GM21576 (cell line): ENCODE results near the gene MCOLN3.
"Not testable (repeated sequence)": the region's sequence is repeated elsewhere in the genome, so short reads cannot be mapped to it uniquely, and the experiment has no call there.

Experiments used
- ATAC-seq: cut with Tn5 transposase; IDR thresholded peaks from one replicate; pipeline ENCODE4 v1.9.1; 2021; ENCODE audit warnings: mild to moderate bottlenecking, moderate library complexity; ENCODE audit not compliant: unreplicated experiment

MCOLN3 gene

DNA sequence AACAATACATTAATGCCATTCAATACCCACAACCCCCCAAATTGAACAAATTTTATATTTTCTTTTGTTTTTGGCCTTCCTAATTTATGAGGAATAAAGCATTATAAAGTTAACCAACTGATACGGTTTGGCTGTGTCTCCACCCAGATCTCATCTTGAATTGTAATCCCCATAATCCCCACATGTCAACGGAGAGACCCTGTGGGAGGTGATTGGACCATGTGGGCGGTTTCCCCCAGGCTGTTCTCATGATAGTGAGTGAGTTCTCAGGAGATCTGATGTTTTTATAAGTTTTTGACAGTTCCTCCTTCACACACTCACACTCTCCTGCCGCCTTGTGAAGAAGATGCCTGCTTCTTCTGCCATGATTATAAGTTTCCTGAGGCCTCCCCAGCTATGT lies 6.4 kb upstream of the MCOLN3 start:
- ATAC-seq = no peak

DNA sequence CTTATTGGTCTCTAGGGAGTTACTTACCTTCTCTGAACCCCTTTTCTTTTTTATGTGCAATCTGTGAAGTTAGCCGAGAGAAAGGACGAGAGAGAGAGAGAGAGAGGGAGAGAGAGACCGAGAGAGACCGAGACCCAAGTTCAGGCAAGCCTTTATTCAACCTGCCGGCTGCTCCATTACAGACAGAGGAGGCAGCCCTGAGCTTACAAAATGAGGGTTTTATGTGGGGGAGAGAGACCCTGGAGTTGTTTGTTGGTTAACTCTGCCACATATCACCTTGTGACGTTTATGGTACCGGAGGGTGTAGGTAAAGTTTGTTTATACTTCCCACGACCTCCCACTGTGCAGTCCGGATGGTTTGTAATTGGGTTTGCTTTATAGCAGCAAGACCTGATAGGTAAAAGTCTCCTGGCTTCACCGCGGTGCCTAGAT lies 1.5 kb upstream of the MCOLN3 start:
- ATAC-seq = no peak

DNA sequence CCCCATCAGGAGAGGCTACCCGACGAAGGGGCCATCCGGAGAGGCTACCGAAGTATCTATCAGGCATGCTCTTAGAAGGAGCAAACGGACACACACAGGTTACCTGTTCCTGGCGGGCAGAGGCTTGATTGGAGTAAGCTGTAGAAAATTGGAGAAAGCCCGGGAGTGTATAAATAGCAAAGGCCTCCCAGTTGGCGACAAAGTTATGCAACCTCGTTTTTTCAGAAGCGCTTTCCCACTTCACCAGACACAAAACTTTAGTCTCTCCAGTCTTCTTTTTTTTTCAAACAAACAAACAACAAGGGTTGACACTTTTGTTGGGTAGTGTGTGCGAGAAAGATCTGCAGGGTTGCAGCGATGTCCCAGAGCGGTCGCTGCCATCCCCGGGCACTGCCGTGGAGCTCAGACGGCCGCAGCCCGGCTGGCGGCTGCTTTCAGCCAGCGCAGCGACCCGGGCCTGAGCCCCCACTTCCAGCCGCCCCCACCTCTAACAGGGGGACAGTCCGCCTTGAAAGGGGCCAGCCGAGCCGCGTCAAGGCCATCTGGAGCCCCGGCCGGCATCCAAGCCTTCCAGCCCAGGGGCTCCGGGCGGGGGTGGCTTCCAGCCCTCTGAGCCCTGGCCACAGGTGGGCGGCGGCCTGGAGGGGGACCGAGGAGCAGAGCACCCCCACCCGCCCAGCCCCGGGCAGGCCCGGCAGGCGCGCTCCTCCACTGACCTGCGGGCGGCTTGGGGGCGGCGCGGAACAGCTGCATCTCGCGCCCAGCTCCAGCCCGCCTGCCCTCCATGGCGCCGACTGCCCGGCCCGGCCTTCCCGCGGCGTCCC lies 616 bp downstream of the MCOLN3 start:
- peak; percentile 54 for ATAC-seq

DNA sequence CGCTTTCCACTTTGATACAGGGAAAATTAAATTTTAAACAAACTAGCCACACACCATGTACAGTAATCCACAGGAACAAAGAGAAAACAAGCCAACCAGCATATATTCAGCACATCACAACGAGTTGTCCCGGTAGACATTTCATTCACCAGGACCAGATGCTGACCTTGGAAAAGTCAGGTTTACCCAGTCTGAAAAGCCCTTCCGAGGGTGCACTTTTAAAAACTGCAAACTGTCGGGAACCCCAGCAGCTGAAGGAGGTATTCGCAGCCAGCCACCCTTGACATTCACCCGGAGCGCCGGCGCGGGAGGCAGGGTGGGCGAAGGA lies 1.2 kb downstream of the MCOLN3 start:
- no peak for ATAC-seq

DNA sequence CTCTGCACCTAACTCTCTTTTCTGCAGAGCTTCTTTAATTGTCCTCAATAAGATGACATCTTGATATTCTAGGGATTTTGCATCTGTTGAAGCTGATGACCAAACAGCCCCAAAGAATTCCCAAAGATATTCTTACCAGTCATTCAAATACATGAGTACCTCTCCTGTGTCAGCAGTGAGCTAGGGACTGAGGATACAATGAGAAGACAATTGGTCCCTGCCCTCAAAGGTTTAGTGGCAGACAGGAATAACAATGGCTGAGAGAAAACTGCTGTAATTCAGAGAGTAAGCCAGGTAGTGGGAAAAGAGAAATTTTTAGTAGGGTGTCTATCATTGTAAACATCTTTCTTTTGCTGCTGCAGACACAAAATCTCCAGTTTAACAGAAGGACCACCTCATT lies 5.9 kb downstream of the MCOLN3 start:
- ATAC-seq = no peak

DNA sequence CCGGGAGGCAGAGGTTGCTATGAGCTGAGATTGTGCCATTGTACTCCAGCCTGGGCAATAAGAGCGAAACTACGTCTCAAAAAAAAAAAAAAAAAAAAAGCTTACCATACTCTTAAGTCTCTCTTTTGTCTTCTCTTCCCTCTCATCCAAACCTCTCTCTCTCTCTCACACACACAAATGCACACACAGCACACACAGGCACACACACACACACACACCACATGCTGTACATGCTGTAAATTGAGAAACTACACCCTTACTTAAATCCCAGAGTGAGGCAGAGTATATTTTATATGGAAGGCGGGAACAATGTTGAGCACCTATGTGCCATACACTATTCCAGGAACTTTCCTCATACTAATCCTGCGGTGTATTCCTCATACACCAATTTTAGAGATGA lies 6.5 kb downstream of the MCOLN3 start:
- ATAC-seq = no peak

DNA sequence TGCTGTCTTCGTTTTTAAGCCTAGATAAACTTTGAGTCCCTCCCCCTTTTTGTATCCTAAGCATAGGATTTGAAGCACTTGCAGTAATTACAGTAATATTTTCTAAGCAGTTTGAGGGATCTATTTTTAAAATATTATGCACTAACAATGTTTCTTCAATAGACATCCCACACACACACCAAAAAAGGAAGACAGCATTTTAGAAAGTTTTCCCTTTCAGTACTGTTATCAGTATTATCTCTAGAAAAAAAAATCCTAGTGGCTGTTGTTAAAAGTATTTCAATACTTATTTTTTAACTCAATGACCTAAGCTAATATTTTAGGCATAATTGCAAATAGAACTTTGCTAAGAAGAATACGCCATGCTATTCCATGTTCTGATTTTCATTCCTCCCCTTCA lies 15.1 kb downstream of the MCOLN3 start:
- no peak for ATAC-seq

DNA sequence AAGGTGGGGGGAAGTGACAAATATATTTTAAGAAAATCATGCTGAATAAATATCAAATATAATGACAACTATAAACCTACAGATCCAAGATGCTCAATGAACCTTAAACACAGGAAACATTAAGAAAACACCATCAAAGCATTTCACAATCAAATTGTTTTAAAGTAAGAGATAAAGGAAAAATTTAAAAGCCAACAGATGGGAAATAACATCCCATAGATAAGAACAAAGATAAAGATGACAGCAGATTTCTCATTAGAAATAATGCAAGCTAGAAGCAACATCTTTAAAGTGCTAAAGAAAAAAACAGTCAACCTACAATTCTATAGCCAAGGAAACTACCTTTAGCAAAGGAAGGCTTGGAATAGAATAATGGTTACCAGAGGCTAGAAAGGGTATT lies 17.8 kb downstream of the MCOLN3 start:
- ATAC-seq = no peak

DNA sequence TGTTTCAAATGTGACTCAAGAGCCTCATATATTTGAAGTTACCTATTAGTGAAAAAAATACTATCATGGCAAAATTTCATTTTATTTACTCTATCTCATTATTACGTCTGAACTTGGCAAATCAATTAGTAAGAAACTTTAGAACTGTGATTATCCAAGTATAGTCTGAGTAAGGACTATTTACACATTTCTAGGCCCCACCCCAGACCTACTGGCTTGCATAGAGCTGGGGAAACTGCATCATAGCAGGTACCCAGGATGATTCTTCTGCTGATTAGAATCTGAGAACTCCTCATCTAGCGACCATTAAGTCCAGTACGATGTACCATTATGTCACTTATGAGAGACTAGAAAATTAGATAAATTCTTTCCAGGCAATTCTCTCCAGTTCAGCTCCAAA lies 20.1 kb downstream of the MCOLN3 start:
- ATAC-seq = no peak

DNA sequence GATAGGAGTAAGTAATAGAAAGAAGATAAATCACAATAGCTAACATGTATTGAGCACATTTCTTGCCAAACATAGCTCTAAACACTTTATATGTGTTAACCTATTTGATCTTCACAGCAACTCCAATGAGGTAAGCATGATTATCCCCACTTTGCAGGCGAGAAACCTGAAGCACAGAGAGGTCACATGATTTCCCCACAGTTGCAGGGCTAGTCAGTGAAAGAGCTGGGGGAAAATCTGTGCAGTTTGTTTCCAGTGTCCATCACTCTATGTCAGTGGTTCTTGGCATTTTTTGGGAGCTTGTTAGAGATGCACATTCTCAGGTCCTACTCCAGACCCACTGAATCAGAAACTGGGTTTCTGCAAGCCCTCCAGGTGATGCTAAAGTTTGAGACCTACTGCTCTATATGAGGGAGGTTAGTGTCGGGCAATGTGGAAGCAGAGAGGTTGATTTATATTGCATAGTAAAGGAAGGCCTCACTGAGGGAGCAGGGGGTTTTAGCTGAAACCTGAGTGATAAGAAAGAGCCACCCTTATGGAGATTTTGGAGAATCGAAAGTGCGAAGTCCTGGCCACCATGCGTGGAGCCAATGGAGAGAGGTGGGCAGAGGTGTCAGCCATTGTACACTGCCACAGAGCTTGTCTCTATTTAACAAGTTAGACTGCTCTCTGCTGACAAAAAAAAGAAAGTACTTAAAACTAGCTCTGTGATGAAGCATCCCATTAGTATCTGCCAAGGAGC lies 20.9 kb downstream of the MCOLN3 start:
- ATAC-seq = peak; percentile 85

DNA sequence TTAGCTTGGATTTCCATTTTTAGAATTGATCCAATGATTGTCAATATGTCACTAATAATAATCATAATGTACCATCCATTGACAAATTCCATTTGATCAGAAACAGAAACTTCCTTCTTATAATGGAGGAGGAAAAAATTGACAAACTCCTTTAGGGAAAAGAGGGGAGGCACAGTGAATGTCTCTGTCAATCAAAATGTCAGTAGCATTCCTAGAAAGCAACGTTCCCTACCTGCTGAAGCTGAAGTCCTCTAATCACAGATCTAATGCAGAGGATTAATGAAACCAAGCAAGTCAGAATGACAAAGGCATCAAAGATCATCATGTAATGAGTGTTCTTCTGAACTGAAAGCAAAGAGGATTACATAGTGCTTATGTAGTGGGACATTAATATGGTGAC lies 22.4 kb downstream of the MCOLN3 start:
- no peak for ATAC-seq

DNA sequence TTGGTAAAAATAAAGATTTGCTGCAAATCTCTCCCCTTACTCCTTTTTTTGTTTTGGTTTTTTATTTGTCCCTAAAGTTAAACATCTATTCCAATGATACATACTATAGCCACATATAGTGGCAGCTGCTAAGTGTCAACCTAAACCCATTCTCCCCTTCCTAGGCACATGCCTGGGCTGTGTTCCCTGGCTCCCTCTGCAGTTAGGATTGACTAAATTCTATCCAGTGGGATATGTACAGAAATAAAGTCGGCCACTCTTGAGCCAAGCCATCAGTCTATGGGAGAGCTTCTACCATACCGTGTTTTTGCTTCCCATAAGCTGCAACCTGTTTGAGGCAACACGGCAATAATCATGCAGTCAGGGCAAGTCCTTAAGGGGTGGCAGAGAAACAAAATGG lies 23.6 kb downstream of the MCOLN3 start:
- ATAC-seq = no peak

DNA sequence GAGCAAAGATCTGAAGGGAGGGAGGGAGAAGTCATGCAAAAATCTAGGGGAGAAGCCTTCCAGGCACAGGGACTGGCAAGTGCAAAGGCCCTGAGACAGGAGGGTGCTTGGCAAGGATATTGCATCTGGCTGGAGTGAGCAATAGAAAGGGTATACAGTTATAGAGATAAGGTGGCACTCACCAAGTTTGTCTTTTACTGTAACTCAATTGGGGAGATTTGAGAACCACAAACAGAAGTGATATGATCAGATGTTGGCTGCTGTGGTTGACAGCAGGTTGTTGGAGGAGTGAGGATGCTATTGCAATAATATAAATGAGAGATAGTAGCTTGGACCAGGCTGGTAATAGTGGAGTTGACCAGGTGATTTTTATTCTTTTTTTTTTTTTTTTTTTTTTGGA lies 25.6 kb downstream of the MCOLN3 start:
- ATAC-seq = no peak

DNA sequence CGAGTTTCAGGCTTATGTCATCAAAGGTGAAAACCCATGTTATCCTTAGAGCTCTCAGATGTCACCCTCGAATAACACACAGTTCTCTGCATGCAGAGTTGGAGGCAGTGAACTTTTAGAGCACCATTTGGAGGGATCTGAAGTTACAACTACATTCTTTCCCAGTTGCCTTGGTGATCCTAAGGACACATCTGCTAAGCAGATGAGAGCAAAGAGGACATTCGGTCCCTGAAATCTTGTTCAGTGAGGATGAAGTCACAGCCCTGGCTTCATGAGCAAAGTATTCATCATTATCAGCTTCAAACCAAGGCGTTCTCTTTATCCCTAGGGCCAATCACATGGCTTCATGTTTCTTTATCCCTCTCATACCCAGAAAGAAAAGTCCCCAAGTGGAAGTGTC lies 28.3 kb downstream of the MCOLN3 start:
- ATAC-seq = no peak

DNA sequence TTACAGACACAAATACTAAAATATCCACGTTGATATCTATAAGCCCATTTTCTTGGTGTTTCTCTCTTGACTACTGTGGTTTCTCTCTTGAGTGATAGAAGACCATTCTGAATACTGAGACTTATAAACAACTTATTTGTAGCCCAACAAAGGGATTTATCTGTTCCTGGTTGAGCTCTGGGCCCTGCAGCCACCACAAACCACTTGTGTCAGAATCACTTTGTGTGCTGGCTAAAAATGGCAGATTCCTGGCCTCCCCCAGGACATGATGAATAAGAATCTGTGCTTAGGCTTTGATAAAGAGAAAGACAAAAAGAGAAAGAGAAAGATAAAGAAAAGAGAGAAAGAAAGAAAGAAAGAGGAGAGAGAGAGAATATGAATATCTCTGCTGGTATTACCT lies 32.5 kb downstream of the MCOLN3 start:
- ATAC-seq = no peak

DNA sequence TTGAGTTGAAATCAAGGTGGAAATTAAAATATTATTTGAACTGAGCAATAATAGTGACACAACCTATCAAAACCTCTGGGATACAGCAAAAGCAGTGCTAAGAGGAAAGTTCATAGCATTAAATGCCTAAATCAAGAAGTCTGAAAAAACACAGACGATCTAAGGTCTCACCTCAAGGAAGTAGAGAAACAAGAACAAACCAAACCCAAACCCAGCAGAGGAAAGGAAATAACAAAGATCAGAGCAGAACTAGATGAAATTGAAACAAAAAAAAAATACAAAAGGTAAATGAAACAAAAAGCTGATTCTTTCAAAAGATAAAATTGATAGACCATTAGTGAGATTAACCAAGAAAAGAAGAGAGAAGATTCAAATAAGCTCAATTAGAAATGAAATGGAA lies 42.7 kb downstream of the MCOLN3 start:
- ATAC-seq = not testable (repeated sequence)

DNA sequence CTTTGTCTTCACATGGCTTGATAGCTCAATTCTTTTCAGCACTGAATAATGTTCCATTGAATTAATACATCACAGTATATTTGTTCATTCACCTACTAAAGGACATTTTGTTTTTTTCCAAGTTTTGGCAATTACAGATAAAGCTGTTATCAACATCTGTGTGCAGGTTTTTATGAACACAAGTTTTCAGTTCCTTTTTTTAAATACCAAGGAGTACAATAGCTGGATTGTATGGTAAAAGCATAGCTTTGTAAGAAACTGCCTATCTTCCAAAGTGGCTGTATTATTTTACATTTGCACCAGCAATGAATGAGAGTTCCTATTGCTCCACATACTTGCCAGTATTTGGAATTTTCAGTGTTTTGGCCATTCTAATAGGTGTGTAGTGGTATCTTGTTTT lies 46.6 kb downstream of the MCOLN3 start:
- no peak for ATAC-seq

DNA sequence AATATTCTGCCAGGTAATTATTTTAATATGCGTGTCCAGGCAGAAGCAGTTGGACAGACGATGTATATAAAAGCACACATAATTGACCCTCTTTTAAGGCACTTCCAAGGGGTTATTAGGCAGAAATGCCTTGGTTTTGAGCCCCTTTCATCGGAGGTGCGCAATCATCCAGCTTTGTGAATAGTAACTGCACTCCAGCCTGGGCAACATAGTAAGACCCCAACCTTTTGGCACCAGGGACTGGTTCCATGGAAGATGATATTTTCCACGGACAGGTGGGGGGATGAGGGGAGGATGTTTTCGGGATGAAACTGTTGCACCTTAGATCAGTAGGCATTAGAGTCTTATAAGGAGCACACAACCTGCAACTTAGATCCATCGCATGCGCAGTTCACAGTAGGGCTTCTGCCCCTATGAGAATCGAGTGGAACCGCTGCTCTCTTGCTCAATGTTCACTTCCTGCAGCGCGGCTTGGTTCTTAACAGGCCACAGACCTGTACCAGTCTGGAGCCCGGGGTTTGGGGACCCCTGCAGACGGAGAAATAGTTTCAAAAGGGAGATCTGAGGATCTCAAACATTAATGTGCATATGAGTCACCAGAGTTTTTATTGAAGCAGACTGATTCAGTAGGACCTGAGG lies 49.5 kb downstream of the MCOLN3 start:
- peak; percentile 25 for ATAC-seq

DNA sequence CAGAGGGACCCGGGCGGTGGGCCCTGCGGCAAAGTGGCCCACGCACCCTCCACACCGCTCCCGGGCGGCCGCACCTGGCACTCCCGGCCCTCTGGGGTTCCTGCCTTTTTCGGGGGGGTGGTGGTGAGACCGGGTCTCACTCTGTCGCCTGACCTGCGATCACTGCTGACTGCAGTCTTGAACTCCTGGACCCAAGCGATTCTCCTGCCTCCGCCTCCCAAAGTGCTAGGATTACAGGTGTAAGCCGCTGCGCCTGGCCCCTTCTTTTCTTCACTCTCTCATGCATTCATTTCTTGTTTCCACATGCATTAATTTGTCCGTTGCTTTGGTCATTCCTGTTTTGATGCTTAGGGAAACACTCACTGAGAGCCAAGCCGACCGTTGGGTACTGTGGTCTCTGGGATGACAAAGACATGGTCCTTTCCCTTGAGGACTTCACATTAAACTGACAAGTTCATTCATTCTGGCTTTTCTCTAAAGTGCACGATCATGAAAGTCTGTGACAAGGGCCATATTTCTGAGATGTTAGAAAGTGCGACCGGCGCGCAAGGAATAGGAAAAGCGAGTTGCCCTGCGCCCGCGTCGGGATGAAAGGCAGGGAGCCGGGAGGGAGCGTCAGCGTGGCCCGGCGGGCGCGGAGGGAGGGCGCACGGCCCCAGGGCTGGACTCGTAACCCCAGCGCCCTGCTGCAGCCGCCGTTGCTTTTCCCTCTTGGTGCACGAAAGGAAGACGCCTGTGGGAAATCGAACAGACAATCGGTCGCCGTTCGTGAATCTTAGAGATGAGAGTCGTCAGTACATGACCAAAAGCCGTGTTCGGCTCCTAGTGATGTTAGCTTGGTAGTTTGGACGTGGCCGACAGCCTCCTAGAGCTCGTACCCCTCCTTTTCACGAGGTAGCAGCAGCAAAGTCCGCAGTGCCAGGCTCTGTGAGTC lies 50.4 kb downstream of the MCOLN3 start:
- no peak for ATAC-seq

DNA sequence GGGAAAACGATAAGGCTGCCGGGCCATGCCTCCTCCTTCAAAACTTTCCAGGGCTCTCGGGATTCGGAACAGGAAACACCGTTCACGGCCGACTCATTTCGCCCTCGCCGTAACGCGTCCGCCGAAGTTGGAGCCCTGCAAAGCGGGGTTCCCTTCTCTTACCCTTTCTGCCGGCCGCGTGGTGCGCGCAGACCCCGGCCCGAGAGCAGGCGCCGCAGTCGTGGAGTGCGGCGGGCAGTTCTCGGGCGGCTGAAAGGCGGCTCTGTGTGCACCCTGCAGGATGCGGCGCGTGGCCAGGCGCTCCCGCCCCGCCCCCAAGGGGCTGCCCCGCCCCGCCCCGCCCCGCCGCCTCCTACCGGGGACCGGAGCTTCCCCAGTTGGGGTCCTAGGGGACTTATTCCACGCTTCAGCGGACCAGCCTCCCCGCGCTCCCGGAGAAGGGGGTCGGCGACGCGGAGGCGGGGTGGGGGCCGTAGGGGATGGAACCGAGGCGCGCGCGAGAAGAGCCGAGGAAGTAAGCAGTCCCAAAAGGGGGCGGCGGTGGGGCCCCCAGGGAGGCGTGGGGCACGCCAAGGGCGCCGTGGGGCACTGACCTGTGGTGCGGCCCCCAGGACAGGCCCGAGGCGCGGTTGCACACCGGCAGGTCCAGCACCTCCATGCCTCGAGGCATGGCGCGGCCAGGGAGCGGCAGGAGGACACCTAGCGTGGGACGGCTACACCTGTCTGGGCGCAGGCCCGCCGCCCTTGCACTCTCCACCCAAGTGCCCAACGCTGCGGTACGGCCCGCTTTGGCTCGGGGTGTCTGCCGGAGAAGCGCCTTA lies 51.2 kb downstream of the MCOLN3 start, which contains the start of gene MCOLN2:
TSS of gene MCOLN2 (minus strand) at position 268 of the 821 bp plus-strand sequence. CDS start at position 27, 241 bp downstream.
- peak; percentile 47 for ATAC-seq
